ENCODE measurements around the gene ZCCHC3.
A peak's percentile ranks its signal among the peaks of the same experiment; 100 is the strongest.
"Not testable (repeated sequence)": the region's sequence is repeated elsewhere in the genome, so short reads cannot be mapped to it uniquely, and the experiment has no call there.

The ZCCHC3 gene, protein sequence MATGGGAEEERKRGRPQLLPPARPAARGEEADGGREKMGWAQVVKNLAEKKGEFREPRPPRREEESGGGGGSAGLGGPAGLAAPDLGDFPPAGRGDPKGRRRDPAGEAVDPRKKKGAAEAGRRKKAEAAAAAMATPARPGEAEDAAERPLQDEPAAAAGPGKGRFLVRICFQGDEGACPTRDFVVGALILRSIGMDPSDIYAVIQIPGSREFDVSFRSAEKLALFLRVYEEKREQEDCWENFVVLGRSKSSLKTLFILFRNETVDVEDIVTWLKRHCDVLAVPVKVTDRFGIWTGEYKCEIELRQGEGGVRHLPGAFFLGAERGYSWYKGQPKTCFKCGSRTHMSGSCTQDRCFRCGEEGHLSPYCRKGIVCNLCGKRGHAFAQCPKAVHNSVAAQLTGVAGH

DNA sequence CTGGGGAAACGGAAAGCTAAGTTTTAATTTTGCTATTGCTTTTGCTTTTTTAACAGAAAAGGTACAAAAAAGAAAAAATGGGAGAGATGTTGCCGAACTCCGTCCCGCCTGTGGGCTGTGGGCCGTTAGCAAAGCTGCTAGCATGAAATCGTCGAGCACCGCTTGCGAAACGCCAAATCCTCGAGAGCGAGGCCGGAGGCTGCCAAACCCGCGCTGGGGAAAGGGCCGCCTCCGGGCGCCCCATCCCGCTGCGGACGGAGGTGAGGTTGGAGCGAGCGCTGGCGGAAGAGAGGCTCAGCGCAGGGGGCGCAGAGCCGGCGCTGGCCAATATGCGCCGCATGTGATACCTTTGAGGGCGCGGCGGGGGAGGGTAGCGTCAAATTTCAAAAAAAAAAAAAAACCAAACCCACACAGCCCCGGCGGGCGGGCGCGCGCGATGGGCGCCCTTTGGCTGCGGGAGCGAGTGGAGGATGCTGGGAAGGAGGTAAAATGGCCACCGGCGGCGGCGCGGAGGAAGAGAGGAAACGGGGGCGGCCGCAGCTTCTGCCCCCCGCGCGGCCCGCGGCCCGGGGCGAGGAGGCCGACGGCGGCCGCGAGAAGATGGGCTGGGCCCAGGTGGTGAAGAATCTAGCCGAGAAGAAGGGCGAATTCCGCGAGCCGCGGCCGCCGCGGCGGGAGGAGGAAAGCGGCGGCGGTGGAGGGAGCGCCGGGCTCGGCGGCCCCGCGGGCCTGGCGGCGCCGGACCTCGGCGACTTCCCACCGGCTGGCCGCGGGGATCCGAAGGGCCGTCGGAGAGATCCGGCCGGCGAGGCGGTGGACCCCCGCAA is at the start of gene ZCCHC3:
TSS of gene ZCCHC3 (plus strand) at position 473 of the 827 bp plus-strand sequence. CDS start at position 490, 17 bp downstream.
- peaks cover 51% of the 10 kb centered on the region for H3K4me1 Mint-ChIP-seq

DNA sequence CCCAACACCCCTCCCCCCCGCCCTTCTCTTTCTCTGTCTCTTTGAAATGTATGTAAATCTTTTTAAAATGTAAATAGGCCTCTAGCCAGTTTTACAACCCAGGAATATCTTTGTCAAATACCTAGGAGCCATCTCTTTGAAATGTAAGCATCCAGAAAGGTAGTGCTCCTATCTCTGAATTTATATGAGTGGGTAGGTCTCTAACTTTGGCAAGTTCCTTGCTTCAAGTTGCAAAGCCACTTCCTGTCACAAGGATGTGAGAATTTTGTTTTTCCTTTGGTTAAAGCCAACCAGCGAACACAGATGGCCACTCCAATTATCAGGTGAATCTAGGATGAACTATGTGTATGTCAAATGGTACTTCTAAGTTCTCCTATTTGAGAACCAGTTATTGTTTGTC is 46.0 kb upstream of the ZCCHC3 start:
- H3K9me3 Mint-ChIP-seq = no peaks in the 10 kb centered on the region
- peaks cover 4% of the 10 kb centered on the region for H3K36me3 Mint-ChIP-seq
- ATAC-seq = no peak
- H3K27ac Mint-ChIP-seq = no peak overlapping the region
- no peak overlapping the region for H3K4me3 Mint-ChIP-seq
- peaks cover 21% of the 10 kb centered on the region for H3K27me3 Mint-ChIP-seq
- no peaks in the 10 kb centered on the region for H3K4me1 Mint-ChIP-seq

More for the DNA sequence above, at the start of gene ZCCHC3:
- H3K4me3 Mint-ChIP-seq = peak within 1 kb of the TSS; percentile 94
- H3K36me3 Mint-ChIP-seq = peaks cover 43% of the 10 kb centered on the region
- ATAC-seq = peak; percentile 92
- H3K27ac Mint-ChIP-seq = peak within 1 kb of the TSS; percentile 97
- H3K9me3 Mint-ChIP-seq = no peaks in the 10 kb centered on the region
- no peaks in the 10 kb centered on the region for H3K27me3 Mint-ChIP-seq

DNA sequence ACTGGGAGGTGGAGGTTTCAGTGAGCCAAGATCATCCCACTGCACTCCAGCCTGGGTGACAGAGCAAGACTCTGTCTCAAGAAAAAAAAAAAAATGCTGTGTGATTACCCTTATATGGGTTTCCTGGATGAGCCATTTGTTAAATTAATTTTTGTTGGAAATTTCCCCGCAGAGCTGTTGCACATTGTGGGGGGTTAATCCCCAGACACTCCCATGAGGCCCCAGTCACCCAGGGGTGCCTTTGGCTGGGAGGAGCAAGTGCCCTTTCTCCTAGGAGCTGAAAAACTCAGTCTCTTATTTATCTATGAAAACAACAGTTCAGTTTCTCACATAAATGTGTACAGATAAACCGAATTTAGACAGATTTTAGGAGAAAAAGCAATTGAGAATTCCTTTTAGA is 44.6 kb upstream of the ZCCHC3 start:
- no peak overlapping the region for H3K4me3 Mint-ChIP-seq
- no peaks in the 10 kb centered on the region for H3K36me3 Mint-ChIP-seq
- peaks cover 14% of the 10 kb centered on the region for H3K27me3 Mint-ChIP-seq
- no peaks in the 10 kb centered on the region for H3K9me3 Mint-ChIP-seq
- no peak for ATAC-seq
- no peaks in the 10 kb centered on the region for H3K4me1 Mint-ChIP-seq
- no peak overlapping the region for H3K27ac Mint-ChIP-seq

DNA sequence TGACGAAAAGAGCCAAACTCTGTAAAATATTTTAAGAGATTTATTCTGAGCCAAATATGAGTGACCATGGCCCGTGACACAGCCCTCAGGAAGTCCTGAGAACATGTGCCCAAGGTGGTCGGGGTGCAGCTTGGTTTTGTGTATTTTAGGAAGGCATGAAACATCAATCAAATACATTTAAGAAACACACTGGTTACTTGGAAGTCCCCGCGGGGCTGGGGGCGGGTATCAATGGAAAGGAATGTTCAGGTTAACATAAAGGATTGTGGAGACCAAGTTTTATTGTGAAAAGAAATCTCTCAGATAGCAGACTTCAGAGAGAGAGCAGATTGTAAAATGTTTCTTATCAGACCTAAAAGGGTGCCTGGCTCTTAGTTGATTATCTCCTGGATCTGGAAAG is 43.9 kb upstream of the ZCCHC3 start:
- H3K9me3 Mint-ChIP-seq, ATAC-seq, H3K36me3 Mint-ChIP-seq, H3K4me3 Mint-ChIP-seq, H3K27ac Mint-ChIP-seq, H3K4me1 Mint-ChIP-seq: not testable (repeated sequence)
- peaks cover 14% of the 10 kb centered on the region for H3K27me3 Mint-ChIP-seq

DNA sequence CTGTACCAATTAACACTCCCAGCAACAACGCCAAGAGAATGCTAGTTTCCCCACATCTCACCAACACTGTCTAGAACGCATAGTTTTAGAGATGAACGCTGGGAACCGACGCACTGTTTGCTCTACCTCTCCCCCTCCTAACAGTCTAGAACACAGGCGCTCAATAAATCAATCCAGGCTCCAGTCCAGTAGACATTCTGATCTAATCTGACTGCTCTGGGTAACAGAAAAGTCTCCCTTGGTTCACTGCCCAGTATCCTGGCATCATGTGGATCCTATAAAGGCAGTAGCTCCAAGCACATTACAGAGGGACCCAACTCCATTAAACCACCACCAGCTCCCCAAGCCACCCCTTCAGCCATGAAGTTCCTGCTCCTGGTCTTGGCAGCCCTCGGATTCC is 40.0 kb upstream of the ZCCHC3 start, which contains the start of gene DEFB132:
TSS of gene DEFB132 (plus strand) at position 306 of the 400 bp plus-strand sequence. CDS start at position 361, 55 bp downstream.
- no peaks in the 10 kb centered on the region for H3K4me1 Mint-ChIP-seq
- no peaks in the 10 kb centered on the region for H3K36me3 Mint-ChIP-seq
- H3K4me3 Mint-ChIP-seq = no peak within 1 kb of the TSS
- no peak within 1 kb of the TSS for H3K27ac Mint-ChIP-seq
- H3K9me3 Mint-ChIP-seq = no peaks in the 10 kb centered on the region
- no peak for ATAC-seq
- H3K27me3 Mint-ChIP-seq = peaks cover 14% of the 10 kb centered on the region

DNA sequence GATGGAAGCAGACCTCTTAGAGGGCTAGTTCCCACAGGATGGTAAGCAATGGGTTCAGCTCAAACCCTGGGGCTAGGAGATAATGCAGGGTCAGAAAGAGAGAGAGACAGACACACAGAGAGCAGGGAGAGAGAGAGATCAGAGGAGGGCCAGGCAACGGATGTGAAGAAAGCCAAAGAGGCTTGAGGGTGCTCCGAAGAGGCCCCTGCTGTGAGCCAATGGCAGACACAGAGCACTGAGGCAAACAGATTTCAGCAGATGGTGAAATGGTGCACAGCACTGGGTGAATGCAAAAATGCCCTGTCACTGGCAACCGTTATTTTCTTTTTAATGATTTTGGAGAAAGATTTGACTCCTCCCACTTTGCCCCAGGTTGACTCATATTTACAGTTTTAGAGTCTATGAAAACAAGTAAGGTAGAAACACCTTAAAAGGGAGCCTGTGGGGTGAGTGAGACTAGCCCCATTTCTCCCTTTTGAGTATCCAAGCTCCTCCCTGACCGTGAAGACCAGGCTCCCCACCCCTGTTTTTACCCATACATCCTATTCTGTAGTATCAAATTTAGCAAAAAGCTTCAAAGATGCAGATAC is 39.0 kb upstream of the ZCCHC3 start:
- H3K4me1 Mint-ChIP-seq = no peaks in the 10 kb centered on the region
- H3K27me3 Mint-ChIP-seq = peaks cover 14% of the 10 kb centered on the region
- ATAC-seq = no peak
- no peaks in the 10 kb centered on the region for H3K9me3 Mint-ChIP-seq
- H3K27ac Mint-ChIP-seq = no peak overlapping the region
- H3K4me3 Mint-ChIP-seq = no peak overlapping the region
- H3K36me3 Mint-ChIP-seq = no peaks in the 10 kb centered on the region

DNA sequence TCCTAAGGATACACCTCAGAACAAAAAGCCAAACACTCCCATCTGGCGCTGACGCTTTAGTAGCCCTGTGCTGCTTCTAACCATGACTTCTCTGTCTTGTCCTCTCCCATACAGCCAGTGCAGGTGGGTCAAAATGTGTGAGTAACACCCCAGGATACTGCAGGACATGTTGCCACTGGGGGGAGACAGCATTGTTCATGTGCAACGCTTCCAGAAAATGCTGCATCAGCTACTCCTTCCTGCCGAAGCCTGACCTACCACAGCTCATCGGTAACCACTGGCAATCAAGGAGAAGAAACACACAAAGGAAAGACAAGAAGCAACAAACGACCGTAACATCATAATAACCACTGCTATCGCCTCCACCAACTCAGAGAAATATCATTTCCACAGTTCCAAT is 38.4 kb upstream of the ZCCHC3 start:
- Mint-ChIP-seq H3K36me3 (no peaks in the 10 kb centered on the region), H3K4me3 (no peak overlapping the region), H3K27ac (no peak overlapping the region), H3K27me3 (peaks cover 13% of the 10 kb centered on the region), H3K4me1 (no peaks in the 10 kb centered on the region), H3K9me3 (no peaks in the 10 kb centered on the region)
- no peak for ATAC-seq

DNA sequence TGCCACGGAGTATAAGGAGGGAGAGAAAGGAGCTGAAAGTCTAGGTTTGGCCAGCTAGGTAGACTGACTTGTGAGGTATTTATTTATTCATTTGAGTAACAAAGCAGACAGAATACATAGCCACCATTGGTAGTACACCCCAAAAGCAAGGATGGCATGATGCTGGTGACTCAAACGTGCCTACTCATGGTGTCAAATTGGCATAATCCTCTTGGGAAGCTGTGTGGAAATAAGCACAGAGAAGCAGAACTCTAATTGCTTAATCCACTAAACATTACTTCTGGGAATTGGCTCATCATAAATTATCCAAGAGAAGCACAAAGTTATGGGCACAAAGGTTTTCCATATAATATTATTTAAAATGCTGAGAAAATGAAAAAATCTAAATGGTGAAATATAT is 37.4 kb upstream of the ZCCHC3 start:
- Mint-ChIP-seq H3K9me3 (no peaks in the 10 kb centered on the region), H3K27ac (no peak overlapping the region), H3K27me3 (peaks cover 3% of the 10 kb centered on the region), H3K4me3 (no peak overlapping the region), H3K36me3 (no peaks in the 10 kb centered on the region), H3K4me1 (no peaks in the 10 kb centered on the region)
- ATAC-seq = no peak

DNA sequence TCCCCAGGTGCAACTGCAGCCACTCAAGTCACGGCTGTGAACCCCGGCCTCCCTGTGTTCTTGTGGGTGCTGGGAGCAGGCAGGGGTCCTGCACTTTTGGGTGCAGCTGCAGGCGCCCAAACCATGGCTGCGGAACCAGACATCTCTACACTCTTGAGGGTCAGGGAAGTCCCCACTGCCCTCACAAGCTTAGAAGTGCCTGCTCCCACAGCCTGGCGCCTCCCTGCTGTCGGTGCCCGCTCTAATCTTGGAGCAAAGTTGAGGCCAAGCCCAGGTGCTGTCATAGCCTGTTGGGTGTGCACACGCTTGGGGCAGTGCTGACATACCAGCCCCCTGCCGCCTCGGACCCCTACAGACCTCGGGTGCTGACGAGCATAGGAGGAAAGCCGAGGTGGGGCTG is 33.7 kb upstream of the ZCCHC3 start:
- H3K27ac Mint-ChIP-seq = no peak overlapping the region
- no peaks in the 10 kb centered on the region for H3K27me3 Mint-ChIP-seq
- H3K4me3 Mint-ChIP-seq = no peak overlapping the region
- no peak for ATAC-seq
- H3K9me3 Mint-ChIP-seq = no peaks in the 10 kb centered on the region
- H3K36me3 Mint-ChIP-seq = no peaks in the 10 kb centered on the region
- H3K4me1 Mint-ChIP-seq = peaks cover 13% of the 10 kb centered on the region

DNA sequence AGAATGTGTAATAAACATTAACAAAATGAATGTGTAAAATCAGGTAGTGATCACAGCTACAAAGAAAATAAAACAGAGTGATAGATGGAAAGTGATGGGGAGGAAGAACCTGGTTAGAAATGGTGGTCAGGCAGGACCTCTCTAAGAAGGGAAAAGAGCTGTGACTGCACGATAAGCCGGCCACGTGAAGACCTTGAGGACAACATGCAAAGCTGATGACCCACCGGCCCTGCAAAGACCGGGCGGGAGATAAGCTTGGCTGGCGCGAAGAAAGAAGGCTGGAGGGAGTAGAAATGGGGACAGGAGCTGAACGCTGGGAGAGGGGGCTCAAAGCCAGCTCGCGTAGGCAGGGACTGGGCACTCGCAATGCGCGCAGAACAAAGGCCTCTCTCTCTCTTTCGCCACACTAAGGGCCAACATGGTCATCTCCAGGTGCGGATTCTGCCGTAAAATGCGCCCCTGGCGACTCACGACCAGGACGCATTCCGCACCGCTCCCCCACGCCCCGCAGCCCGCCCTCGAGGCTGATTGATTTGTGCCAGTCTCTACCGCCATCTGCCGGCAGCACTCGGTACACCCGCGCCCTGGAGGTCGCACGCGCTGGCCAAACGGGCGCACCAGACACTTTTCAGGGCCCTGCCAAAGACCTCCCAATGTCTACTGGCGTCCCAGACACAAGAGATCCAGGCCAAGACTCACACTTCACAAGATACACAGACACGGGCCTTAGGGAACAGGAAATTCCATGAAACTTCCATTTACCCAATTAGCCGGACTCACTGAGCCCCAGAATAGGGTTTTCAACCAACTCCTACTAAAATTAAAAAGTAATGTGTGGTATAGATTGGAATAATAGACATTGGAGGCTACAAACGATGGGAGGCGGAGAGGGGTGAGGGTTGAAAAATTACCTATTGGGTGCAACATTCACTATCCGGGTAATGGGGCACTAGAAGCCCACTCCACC is 30.5 kb upstream of the ZCCHC3 start:
- peaks cover 13% of the 10 kb centered on the region for H3K4me1 Mint-ChIP-seq
- ATAC-seq = peak; percentile 91
- no peaks in the 10 kb centered on the region for H3K9me3 Mint-ChIP-seq
- H3K36me3 Mint-ChIP-seq = no peaks in the 10 kb centered on the region
- peak overlapping the region; percentile 16 for H3K27ac Mint-ChIP-seq
- H3K27me3 Mint-ChIP-seq = no peaks in the 10 kb centered on the region
- peak overlapping the region; percentile 80 for H3K4me3 Mint-ChIP-seq

DNA sequence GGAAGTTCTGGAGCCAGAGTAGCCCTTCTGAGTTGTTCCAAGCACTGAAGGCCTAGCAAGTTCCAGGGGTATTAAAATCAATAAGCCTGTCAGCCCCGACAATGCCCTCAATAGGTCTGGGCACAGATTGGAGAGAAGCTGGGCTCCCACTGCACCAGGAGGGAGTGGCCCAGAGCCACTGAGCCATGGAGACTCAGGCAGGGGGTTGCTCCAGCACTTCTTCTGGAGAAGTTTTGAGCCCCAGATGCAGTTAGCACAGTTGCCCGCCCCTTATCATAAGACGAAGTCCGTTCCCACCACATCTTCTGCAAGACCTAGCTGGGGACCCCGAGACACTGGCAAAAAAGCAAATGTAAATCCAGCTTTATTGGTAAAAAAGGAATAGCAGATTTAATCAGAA is 26.9 kb upstream of the ZCCHC3 start:
- no peak overlapping the region for H3K4me3 Mint-ChIP-seq
- ATAC-seq = no peak
- H3K4me1 Mint-ChIP-seq = peaks cover 13% of the 10 kb centered on the region
- no peaks in the 10 kb centered on the region for H3K27me3 Mint-ChIP-seq
- no peak overlapping the region for H3K27ac Mint-ChIP-seq
- H3K9me3 Mint-ChIP-seq = no peaks in the 10 kb centered on the region
- H3K36me3 Mint-ChIP-seq = peaks cover 5% of the 10 kb centered on the region

DNA sequence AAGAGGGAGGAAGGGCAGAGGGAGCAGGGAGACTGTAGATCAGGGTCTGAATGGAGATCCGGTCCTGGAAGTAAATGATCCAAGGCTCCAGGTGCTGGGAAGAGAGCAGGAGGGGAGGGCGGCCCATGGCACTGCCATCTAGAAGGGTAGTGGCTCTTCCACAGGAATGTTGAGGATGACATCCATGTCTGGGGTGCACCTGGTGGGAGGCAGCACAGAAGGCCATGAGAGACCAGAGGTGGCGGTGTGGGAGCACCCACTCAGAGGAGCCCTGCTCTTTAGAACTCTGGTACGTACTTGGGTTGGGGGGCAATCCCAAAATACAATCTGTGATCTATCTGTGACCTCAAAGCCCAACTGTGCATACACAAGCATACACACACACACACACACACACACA is 26.3 kb upstream of the ZCCHC3 start:
- Mint-ChIP-seq H3K4me3 (no peak overlapping the region), H3K27ac (no peak overlapping the region), H3K4me1 (peaks cover 13% of the 10 kb centered on the region), H3K27me3 (no peaks in the 10 kb centered on the region), H3K36me3 (peaks cover 8% of the 10 kb centered on the region), H3K9me3 (no peaks in the 10 kb centered on the region)
- ATAC-seq = no peak

DNA sequence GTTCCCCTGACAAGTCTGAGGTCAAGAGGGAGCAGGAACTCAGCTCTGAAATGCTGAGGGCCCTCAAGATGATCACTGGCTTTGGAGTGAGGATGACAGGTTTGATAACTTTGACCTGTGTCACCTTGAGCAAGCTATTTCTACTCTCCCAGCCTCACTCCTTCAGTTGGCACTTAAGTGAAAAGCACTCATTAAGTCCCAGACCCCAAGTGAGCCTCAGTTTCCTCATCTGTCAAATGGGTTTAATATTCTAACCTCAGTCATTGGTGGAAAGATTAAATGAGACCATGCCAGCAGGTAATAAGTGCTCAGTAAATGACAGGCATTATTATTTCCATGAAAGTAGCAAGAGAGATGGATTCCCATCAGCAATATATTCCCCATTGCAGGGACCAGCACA is 25.8 kb upstream of the ZCCHC3 start:
- Mint-ChIP-seq H3K4me1 (peaks cover 8% of the 10 kb centered on the region), H3K27me3 (no peaks in the 10 kb centered on the region), H3K9me3 (no peaks in the 10 kb centered on the region), H3K27ac (no peak overlapping the region), H3K36me3 (peaks cover 12% of the 10 kb centered on the region), H3K4me3 (no peak overlapping the region)
- no peak for ATAC-seq

DNA sequence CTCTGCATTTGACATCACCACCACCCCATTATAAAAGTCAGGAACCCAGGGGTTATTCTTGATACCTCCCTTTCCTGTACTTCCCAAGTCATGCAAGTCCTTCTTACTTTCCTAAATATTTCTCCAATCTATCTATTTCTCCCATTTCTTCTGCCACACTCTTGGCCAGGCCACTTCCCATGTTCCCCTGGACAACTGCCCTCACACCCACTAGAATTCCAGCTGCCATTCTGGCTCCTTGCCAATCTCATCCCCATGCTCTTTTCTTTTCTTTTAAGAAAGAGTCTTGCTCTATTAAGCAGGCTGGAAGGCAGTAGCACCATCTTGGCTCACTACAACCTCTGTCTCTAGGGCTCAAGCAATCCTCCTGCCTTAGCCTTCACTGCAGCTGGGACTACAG is 24.7 kb upstream of the ZCCHC3 start:
- Mint-ChIP-seq H3K36me3 (peaks cover 12% of the 10 kb centered on the region), H3K9me3 (no peaks in the 10 kb centered on the region), H3K4me1 (no peaks in the 10 kb centered on the region), H3K4me3 (no peak overlapping the region), H3K27me3 (no peaks in the 10 kb centered on the region), H3K27ac (no peak overlapping the region)
- no peak for ATAC-seq

All from stimulated activated memory B cell treated with anti-CD40 and anti-IgM and Interleukin-4, amounts not matched to agents 10 μg/mL and 1 μg/mL and 100 μg/mL, for 72 hours (primary cell).